PFSK-1 (cell line): ENCODE measurements around the gene TTC16.

Experiments
- FOXP2 ChIP-seq: optimal IDR thresholded peaks from 2 replicates; pipeline ENCODE3; 2011; ENCODE audit warnings: borderline replicate concordance, control low read depth, inconsistent platforms; ENCODE audit not compliant: insufficient read depth; ENCODE audit errors: extremely low read length, extremely low read depth
- POLR2AphosphoS5 ChIP-seq: IDR thresholded peaks from 2 replicates; pipeline ENCODE4 v1.6.1; 2012; ENCODE audit warnings: low read depth, mild to moderate bottlenecking, control low read depth, low read length, moderate library complexity
- REST ChIP-seq, 2 experiments: IDR thresholded peaks; 2 replicates each; pipeline versions ENCODE4 v1.6.1 to v1.8.0; 2011 to 2012; ENCODE audit warnings: low read depth in 2 of 2, low read length in 2 of 2, control low read depth in 1 of 2, inconsistent platforms in 1 of 2, mild to moderate bottlenecking in 1 of 2, moderate library complexity in 1 of 2; ENCODE audit not compliant: insufficient read depth in 1 of 2
- SIN3A ChIP-seq: IDR thresholded peaks from 2 replicates; pipeline ENCODE4 v1.6.1; 2012; ENCODE audit warnings: mild to moderate bottlenecking, low read length, moderate library complexity, borderline replicate concordance; ENCODE audit not compliant: insufficient read depth
- TAF1 ChIP-seq: IDR thresholded peaks from 2 replicates; pipeline ENCODE4 v1.6.1; 2012; ENCODE audit warnings: low read length, control low read depth, borderline replicate concordance; ENCODE audit not compliant: insufficient read depth

The TTC16 gene

GRCh38 chr9:127720865-127721227, 5.0 kb downstream of the TTC16 start:
- TF ChIP-seq REST (IDR thresholded peaks at IDR 0.05; ENCODE audit: insufficient read depth in 1 of 2, low read depth in 2 of 2, low read length in 2 of 2) (no peak), SIN3A (no peak), FOXP2 (no peak), POLR2AphosphoS5 (no peak), TAF1 (no peak)

GRCh38 chr9:127721391-127721821, 5.5 kb downstream of the TTC16 start:
- no peak for TF ChIP-seq REST (IDR thresholded peaks at IDR 0.05; ENCODE audit: insufficient read depth in 1 of 2, low read depth in 2 of 2, low read length in 2 of 2)
- no peak for TF ChIP-seq FOXP2
- TF ChIP-seq SIN3A = no peak
- no peak for TF ChIP-seq POLR2AphosphoS5
- TF ChIP-seq TAF1 = no peak

- TF ChIP-seq REST (IDR thresholded peaks at IDR 0.05; ENCODE audit: insufficient read depth in 1 of 2, low read depth in 2 of 2, low read length in 2 of 2) = no peak
- no peak for TF ChIP-seq POLR2AphosphoS5
- no peak for TF ChIP-seq FOXP2
- no peak for TF ChIP-seq TAF1
- no peak for TF ChIP-seq SIN3A
Observed at GRCh38 chr9:127722055-127722745, 6.3 kb downstream of the TTC16 start.

GRCh38 chr9:127723013-127723412, 7.1 kb downstream of the TTC16 start:
- no peak for TF ChIP-seq FOXP2
- TF ChIP-seq POLR2AphosphoS5 = no peak
- no peak for TF ChIP-seq REST (IDR thresholded peaks at IDR 0.05; ENCODE audit: insufficient read depth in 1 of 2, low read depth in 2 of 2, low read length in 2 of 2)
- TF ChIP-seq SIN3A = no peak
- no peak for TF ChIP-seq TAF1
